HS-5 (cell line): ENCODE data around the gene ZNF511.
"Not testable (repeated sequence)": the region's sequence is repeated elsewhere in the genome, so short reads cannot be mapped to it uniquely, and the experiment has no call there.

ENCODE experiments used
- DNase-seq: peaks from one replicate; pipeline ENCODE4 v3.0.0-alpha.2; 2012; ENCODE audit warnings: low read depth

The ZNF511 gene

DNA sequence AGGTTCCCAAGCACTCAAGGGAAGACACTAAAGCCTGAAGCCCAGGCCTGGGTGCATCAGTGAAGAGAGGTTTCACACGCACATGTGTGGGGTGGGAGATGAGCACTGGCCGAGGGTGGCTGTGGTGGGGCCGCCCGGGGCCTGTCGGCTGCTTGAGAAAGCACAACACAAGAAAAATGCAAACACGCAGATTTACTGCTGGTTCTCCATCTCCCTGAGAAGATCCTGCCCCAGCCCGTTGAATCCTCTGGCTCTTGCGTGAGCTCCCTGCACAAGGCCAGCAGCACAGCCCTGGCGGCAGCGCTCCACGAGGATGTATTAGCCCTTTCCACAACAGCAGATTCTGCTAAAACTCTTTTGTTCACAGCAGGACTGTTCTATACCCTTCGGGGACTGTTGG is 6.2 kb downstream of the ZNF511 start:
- no peak for DNase-seq

DNA sequence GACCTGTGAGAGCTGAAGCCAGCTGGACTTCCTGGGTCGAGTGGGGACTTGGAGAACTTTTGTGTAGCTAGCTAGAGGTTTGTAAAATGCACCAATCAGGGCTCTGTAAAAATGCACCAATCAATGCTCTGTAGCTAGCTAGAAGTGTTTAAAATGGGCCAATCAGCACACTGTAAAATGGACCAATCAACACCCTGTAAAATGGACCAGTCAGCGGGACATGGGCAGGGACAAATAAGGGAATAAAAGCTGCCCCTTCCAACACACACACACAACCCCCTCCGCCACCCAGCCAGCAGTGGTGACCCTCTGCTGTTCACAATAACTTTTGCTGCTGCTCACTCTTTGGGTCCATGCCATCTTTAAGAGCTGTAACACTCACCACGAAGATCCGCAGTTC is 7.1 kb downstream of the ZNF511 start:
- no peak for DNase-seq

- DNase-seq, result no peak
Measured at GRCh38 chr10:133316266-133316665, 7.6 kb downstream of the ZNF511 start.

- DNase-seq, result no peak
Measured at GRCh38 chr10:133316732-133317131, 8.0 kb downstream of the ZNF511 start.

GRCh38 chr10:133318494-133319127 is 9.9 kb downstream of the ZNF511 start:
- no peak for DNase-seq

DNA sequence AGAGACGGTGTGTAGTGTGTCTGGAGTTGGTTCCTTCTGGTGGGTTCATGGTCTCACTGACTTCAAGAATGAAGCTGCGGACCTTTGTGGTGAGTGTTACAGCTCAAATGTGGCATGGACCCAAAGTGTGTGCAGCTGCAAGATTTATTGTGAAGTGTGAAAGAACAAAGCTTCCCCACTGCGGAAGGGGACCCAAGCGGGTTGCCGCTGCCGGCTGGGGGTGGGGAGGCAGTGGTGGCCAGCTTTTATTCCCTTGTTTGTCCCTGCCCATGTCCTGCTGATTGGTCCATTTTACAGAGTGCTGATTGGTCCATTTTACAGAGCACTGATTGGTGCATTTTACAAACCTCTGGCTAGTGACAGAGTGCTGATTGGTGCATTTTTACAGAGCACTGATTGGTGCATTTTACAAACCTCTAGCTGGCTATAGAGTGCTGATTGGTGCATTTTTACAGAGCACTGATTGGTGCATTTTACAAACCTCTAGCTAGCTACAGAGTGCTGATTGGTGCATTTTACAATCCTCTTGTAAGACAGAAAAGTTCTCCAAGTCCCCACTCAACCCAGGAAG is 12.2 kb downstream of the ZNF511 start:
- not testable (repeated sequence) for DNase-seq

GRCh38 chr10:133322064-133322709 is 13.5 kb downstream of the ZNF511 start:
- DNase-seq, result not testable (repeated sequence)

- no peak for DNase-seq
Measured at GRCh38 chr10:133324198-133324792, 15.6 kb downstream of the ZNF511 start.

- DNase-seq, result no peak
Measured at GRCh38 chr10:133324857-133325260, 16.1 kb downstream of the ZNF511 start.

- no peak for DNase-seq
Measured at GRCh38 chr10:133325440-133326222, 16.9 kb downstream of the ZNF511 start.

- DNase-seq, result no peak
Measured at GRCh38 chr10:133326223-133326551, 17.5 kb downstream of the ZNF511 start.

DNA sequence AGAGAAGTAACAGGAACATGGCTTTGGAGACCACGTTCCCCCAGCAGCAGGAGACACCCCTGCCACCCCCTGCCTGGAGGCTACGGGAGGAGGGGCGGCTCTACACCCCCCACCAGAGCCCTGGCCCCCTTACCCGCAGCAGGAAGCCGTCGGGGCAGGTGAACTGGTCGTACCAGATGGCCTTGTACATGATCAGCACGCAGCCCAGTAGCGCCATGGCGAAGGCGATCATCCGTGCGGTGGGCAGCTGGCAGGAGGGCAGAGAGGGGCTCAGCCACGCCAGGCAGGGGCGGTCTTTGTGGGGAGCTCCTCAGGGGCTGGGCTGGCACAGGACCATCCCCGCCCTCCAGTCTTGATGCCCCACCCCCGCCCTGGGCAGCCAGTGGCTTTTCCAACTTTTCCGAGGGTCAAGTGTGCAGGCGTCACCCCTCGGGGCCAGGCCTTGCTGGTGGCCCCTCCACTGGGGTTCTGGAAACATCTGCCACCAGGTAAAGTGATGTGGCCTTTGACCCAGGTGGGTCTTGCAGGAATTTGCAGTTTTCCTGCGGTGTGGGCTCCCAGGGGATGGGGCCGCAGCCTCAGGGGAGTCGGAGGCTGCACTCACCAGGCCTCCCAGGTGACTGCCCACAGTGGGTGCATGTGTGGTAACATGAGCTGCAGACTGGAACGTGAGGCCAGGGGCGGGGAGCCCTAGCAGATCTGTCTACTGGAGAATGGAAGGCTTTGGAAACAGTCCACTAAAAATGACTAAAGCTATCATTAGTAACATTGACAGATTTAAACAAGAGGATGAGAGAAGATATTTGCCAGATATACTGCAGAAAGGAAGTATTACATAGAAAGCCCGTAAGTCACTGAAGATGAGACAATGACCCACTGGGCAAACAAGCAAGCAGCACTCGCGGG is 18.3 kb downstream of the ZNF511 start:
- DNase-seq, result no peak

GRCh38 chr10:133327651-133328357 is 19.1 kb downstream of the ZNF511 start:
- DNase-seq, result no peak

DNA sequence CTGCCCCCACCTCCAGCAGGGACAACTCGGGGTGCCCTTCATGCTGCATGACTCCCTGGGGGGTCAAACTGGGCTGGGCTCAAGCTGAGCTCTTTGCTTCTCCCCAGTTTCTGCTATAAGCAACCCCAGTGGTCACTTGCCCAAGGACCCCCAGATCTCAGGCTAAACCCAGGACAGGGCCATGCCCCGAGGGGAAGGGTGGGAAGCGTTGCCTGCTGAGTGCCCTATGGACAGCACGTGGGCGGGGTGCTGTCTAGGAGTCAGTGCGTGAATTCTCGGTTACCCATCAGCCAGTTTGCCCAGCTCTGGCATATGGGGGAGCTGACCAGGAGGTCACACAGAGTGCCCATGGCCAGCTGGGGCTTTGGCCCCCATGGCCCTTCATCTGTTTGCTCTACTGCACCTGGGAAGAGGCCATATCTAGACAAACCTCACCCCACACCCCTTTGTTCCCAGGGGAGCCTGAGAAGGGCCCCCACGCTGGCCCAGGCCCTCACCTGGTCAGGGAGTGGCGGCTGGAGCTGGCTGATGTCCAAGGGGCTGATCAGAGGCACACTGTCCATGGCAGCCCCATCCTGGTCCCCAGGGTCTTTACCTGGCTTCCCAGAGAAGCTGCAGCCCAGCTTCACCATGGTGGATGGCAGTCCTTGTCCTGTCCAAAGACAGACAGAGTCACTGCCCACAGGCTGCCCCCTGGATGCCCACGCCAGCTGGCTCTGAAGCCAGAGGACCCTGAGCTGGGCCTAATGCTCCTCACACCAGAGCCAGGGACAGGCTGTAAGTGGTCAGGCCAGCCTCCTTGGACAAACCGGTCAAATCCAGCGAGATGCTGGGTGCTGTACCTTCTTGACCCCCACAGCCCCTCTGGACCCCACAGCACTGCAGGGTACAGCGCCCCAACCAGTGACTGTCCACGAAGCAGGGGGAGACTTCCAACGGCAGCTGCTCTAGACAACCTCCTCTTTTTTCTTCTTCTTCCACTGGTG is 19.9 kb downstream of the ZNF511 start:
- DNase-seq, result no peak

DNA sequence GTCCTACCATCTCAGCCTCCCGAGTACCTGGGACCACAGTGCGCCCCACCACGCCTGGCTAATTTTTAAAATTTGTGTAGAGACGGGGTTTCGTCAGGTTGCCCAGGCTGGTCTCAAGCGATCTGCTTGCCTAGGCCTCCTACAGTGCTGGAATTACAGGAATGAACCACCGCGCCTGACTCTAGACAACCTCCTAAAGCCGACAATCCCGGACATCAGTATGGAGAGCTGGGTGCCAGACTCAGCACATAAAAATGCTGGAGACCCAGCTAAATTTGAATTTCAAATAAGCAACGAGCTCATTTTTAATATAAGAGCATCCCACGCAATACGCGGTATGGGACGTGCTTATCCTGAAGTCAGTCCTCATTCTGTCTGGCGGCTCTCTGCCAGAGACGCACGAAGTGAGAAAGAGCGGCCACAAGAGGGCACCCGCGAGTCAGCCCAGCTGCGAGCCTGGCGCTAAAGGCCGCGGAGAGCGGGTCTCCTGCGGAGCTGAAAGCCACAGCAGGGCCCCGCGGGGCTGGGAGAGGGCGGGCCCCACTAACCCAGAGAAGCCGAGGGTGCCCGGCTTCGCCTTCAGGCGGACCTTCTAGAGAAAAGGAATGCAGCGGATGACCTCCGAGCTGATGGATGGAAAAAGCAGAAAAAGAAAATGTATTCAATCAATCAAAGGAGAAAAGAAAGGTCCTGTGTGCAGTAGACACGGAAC is 20.9 kb downstream of the ZNF511 start:
- peak; percentile 51 for DNase-seq

DNA sequence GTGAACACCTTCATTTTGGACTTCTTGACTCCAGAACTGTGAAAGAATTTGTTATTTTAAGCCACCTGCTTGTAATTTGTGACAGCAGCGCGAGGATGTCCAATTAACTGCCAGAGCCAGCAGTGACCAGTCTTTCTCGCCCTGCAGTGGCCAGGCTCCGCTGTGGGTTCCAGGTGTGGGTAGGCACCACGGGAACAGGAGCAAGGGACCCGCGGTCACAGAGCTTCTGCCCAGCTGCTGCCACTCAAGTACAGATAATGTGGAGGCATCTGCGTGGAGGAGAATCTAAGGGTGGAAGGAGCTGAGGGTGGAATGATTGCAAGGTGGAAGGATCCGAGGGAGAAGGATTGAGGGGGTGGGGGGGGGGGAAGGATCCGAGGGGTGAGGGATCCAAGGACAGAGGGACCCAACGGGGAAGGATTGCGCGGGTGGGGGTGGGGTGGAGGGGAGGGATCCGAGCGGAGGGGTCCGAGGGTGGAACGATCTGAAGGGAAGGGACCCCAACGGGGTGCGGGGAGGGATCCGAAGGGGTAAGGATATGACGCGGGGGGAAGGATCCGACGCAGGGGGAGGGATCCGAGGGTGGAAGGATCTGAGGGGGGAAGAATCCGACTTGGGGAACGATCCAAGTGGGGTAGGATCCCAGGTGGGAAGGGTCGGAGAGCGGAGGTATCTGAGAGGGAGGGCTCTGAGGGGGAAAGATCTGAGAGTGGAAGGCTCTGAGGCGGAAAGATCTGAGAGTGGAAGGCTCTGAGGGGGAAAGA is 24.4 kb downstream of the ZNF511 start:
- DNase-seq, result no peak

GRCh38 chr10:133334503-133335245 is 26.0 kb downstream of the ZNF511 start:
- no peak for DNase-seq
